ENCODE results near the gene FBXL12. TPM values are rescaled to one million over a fixed set of nuclear protein-coding genes. Genes with fewer than 3 reads are reported as not detected.

Gene FBXL12
- total and polyA plus RNA-seq, 12 donors: 10.5 to 19.5 (median 11.9) TPM

GRCh38 chr19:9857920-9858746 lies 39.3 kb upstream of the FBXL12 start:
- Histone ChIP-seq H3K9me3 (no peaks in the 10 kb centered on the region), H3K27me3 (no peaks in the 10 kb centered on the region), H3K4me3 (peak overlapping the region in 1 of 10 donors; percentile 26), H3K4me1 (peaks cover 0 to 19% (median 0%) of the 10 kb centered on the region in 9 donors), H3K36me3 (no peaks in the 10 kb centered on the region), H3K27ac (peak overlapping the region in 1 of 10 donors; percentile 72)
- ATAC-seq (no peak), DNase-seq (no peak)
- TF ChIP-seq CTCF (IDR thresholded peaks at IDR 0.05): no peak
- intact Hi-C loops (cut with DNase I): no loop called here
- WGBS, 2 donors: 75 to 84% methylated on average over 10 of the region's 10 CpGs

GRCh38 chr19:9857076-9857721 lies 38.3 kb upstream of the FBXL12 start:
- Histone ChIP-seq H3K9me3 (no peaks in the 10 kb centered on the region), H3K27me3 (no peaks in the 10 kb centered on the region), H3K27ac (peak overlapping the region in 1 of 10 donors; percentile 72), H3K4me1 (peaks cover 0 to 19% (median 0%) of the 10 kb centered on the region in 9 donors), H3K4me3 (peak overlapping the region in 1 of 10 donors; percentile 26), H3K36me3 (peaks cover 0 to under 1% (median 0%) of the 10 kb centered on the region in 9 donors)
- ATAC-seq (no peak), DNase-seq (no peak)
- TF ChIP-seq CTCF (IDR thresholded peaks at IDR 0.05): no peak
- intact Hi-C loops (cut with DNase I): no loop called here
- WGBS, 2 donors: 96 to 98% methylated on average over 13 of the region's 13 CpGs

- peaks cover 0 to 19% (median 0%) of the 10 kb centered on the region in 9 donors for H3K4me1 ChIP-seq
- 96 to 97% methylated on average over 9 of the region's 9 CpGs for WGBS, 2 donors
- peaks cover 0 to 7% (median 0%) of the 10 kb centered on the region in 9 donors for H3K36me3 ChIP-seq
- intact Hi-C loops (cut with DNase I): no loop called here
- H3K27ac ChIP-seq: no peak overlapping the region
- DNase-seq: no peak
- H3K4me3 ChIP-seq: no peak overlapping the region
- TF ChIP-seq CTCF (IDR thresholded peaks at IDR 0.05): no peak
- ATAC-seq: peak in 1 of 8 donors; percentile 20
- H3K9me3 ChIP-seq: no peaks in the 10 kb centered on the region
- H3K27me3 ChIP-seq: no peaks in the 10 kb centered on the region
Measured at GRCh38 chr19:9856609-9857008, 37.7 kb upstream of the FBXL12 start.

GRCh38 chr19:9854282-9854846 lies 35.5 kb upstream of the FBXL12 start:
- intact Hi-C loops (cut with DNase I): no loop called here
- WGBS, 2 donors: 97 to 98% methylated on average over 38 of the region's 38 CpGs
- Histone ChIP-seq H3K4me3 (no peak overlapping the region), H3K27me3 (no peaks in the 10 kb centered on the region), H3K36me3 (peaks cover 0 to 18% (median 3%) of the 10 kb centered on the region in 9 donors), H3K9me3 (no peaks in the 10 kb centered on the region), H3K27ac (no peak overlapping the region), H3K4me1 (peaks cover 0 to 19% (median 0%) of the 10 kb centered on the region in 9 donors)
- no peak for TF ChIP-seq CTCF (IDR thresholded peaks at IDR 0.05)
- DNase-seq: no peak
- ATAC-seq: peak in 3 of 8 donors; percentile 16 to 23 (median 21)

Measured in heart right ventricle (tissue), 16 donors.